A549 treated with DMSO at 1 μM for 4 hours (cell line): Measurements from ENCODE around the gene EFCAB11. TPM values are rescaled to one million over a fixed set of nuclear protein-coding genes. Genes with fewer than 3 reads are reported as not detected.

Source experiments
- total RNA-seq: library from RNA; stranded (reverse); fragments of 200-300 nt; extraction: Qiagen RNA extraction; gene quantifications from 5 replicates; pipeline ENCODE4 v1.2.3, GENCODE V29; 2022; ENCODE audit warnings: low read depth

The EFCAB11 gene, protein sequence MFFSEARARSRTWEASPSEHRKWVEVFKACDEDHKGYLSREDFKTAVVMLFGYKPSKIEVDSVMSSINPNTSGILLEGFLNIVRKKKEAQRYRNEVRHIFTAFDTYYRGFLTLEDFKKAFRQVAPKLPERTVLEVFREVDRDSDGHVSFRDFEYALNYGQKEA
- 11.4 to 14.7 TPM (median 13.3 TPM) in 5 replicates for total RNA-seq

DNA sequence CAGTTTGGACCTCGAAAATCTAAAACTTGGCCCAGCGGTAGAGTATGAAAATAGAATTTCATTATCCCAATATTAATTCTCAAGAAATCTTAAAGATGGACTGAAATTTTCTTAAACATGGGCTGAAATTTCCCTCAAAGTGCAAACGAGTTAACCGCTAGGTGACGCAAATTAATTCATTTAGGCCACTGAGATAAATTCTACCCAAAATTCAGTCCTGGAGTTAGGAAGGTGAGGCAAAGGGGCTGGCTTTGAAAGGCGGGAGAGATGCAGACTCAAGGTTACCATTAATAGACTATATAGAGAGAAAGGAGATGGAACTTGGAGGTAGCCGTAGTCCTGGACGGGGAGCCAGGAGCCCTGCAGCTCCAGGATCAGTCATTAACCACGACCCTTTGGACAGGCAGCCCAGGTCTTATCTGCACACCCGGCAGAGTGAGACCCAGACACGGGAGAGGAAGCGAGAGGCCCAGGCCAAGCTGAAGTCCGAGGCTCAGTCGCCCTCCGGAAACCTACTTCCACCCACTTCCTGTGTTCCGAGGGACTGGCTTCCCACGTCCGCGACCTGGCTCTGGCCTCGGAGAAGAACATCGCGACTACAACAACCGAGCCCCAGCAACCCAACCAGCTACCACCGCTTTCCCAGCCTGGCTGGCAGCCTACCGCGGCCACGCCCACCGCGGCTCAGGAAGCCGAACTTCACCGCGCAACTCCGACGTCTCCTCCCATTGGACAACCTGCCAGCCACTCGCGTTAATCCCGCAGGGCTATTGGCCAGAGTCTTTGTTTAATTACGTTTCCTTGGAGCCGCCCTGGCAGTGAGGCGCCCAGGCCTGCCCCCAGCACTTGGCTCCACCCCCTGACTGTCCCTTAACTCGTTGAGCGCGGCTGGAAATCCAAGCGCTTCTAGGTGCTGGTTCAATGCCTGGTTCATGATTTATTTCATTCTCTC lies at the start of gene EFCAB11:
EFCAB11 (minus strand) TSS at position 661 of the 952 bp plus-strand sequence; CDS start at position 591, 70 bp downstream.

DNA sequence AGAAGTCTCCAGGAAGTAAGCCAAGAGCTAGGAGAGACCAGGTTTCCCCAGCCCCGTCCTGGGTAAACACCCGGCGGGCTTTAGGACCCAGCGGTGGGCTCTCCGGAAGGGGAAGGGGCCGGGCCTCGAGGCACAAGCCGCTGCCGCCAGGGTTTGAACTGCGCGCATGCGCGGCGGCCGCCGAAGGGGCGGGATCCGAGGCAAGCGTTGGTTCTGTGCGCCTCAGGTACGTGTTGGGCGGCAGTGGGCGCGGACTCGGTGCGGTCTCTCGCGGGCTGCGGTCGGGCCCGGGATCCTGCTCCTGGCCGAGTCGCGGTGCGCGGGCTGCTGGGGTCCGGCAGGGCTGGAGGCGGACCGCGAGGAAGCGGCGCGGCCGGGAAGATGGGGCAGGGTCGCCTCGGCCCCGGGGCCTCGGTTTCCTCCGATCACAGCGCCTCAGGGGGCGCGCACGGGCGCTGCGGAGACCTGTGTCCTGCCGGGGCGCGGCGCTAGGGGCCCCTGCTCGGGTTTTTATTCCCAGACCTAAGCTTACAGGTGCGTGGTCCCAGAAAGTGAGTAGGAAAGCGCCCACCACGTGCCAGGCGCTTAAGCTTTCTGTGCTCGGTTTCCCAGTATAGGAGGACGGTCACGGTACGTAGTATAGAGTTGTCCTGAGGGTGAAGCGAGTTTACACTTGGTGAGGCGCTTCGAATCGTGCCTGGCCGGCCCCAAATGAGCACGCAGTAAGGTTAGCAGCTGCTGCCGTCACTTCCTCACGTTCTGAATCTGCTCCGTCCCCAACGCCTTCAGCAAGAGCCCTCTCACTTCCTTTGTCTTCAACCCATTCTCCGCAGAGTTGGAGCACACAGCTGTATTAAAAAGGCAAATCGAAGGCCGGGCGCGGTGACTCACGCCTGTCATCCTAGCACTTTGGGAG lies 1.5 kb upstream of the EFCAB11 start, which contains the start of gene TDP1:
TDP1 (plus strand) TSS at position 183 of the 916 bp plus-strand sequence. CDS start 7,188 bp downstream, outside the sequence.

Other genes with a start within 250 kb of the EFCAB11 start
- gene TDP1, start 1.2 kb upstream of the EFCAB11 start, total RNA-seq: 11.4 to 17.9 TPM (median 14.4 TPM) in 5 replicates
- 0.09 to 0.14 TPM (median 0.14 TPM) in 3 of 5 replicates, not detected in the others for gene KCNK13, start 107.3 kb upstream of the EFCAB11 start, total RNA-seq